K562 (cell line): Measurements from ENCODE around the gene CIAO1. TPM values are rescaled to one million over a fixed set of nuclear protein-coding genes. Genes with fewer than 3 reads are reported as not detected.

ENCODE experiments used
- AFF4 ChIP-seq: sonication (generic); formaldehyde crosslinking; IDR thresholded peaks from 2 replicates; pipeline ENCODE4 v1.8.0; 2023; ENCODE audit warnings: mild to moderate bottlenecking, missing genetic modification reagents
- CTBP1 ChIP-seq: fragments of 450-650 bp; IDR thresholded peaks from 2 replicates; pipeline ENCODE4 v1.6.1; 2016; ENCODE audit warnings: borderline replicate concordance
- DIDO1 ChIP-seq: fragments of 450-650 bp; IDR thresholded peaks from 2 replicates; pipeline ENCODE4 v1.6.1; 2016; ENCODE audit warnings: low read depth, missing biosample characterization, missing genetic modification characterization
- E2F8 ChIP-seq: fragments of 450-650 bp; IDR thresholded peaks from 2 replicates; pipeline ENCODE4 v1.7.1; 2018; ENCODE audit warnings: mild to moderate bottlenecking, low read depth; ENCODE audit not compliant: partially characterized antibody
- FOXA3 ChIP-seq, 2 experiments: fragments of 450-650 bp in 1 of 2; sonication (generic) in 1 of 2; formaldehyde crosslinking; IDR thresholded peaks in 1 of 2; conservative IDR thresholded peaks in 1 of 2; 2 replicates each; pipeline versions ENCODE4 v1.4.0 to v1.8.0; 2020 to 2022; ENCODE audit warnings: mild to moderate bottlenecking in 2 of 2, missing genetic modification reagents in 1 of 2
- GABPB1 ChIP-seq: sonication (generic); formaldehyde crosslinking; IDR thresholded peaks from 2 replicates; pipeline ENCODE4 v1.8.0; 2022; ENCODE audit warnings: mild to moderate bottlenecking, missing genetic modification reagents
- GATAD2B ChIP-seq: fragments of 450-650 bp; IDR thresholded peaks from 2 replicates; pipeline ENCODE4 v1.6.1; 2017; ENCODE audit warnings: mild to moderate bottlenecking, borderline replicate concordance
- MBD2 ChIP-seq: sonication (generic); IDR thresholded peaks from 2 replicates; pipeline ENCODE4 v1.6.1; 2016; ENCODE audit warnings: low read depth, borderline replicate concordance
- MTA3 ChIP-seq: fragments of 450-650 bp; formaldehyde crosslinking; IDR thresholded peaks from 2 replicates; pipeline ENCODE4 v1.6.1; 2017; ENCODE audit warnings: mild to moderate bottlenecking, borderline replicate concordance
- PATZ1 ChIP-seq: fragments of 250-450 bp; sonication (Bioruptor Pico); IDR thresholded peaks from 2 replicates; pipeline ENCODE4 v1.5.0; 2020; ENCODE audit warnings: mild to moderate bottlenecking, borderline replicate concordance
- SIN3A ChIP-seq, 2 experiments: fragments of 150-350 bp in 1 of 2; IDR thresholded peaks; 2 replicates each; pipeline ENCODE4 v1.6.1; 2011 to 2016; ENCODE audit warnings: borderline replicate concordance in 2 of 2, low read depth in 2 of 2, low read length in 2 of 2, mild to moderate bottlenecking in 2 of 2, moderate library complexity in 2 of 2; ENCODE audit not compliant: control insufficient read depth in 1 of 2
- ZBTB49 ChIP-seq: sonication (generic); formaldehyde crosslinking; IDR thresholded peaks from 2 replicates; pipeline ENCODE4 v1.8.0; 2022; ENCODE audit warnings: missing genetic modification reagents, mild to moderate bottlenecking, borderline replicate concordance
- ZNF133 ChIP-seq: fragments of 250-450 bp; sonication (Bioruptor Pico); IDR thresholded peaks from 2 replicates; pipeline ENCODE4 v1.4.0; 2020; ENCODE audit warnings: mild to moderate bottlenecking
- ZNF668 ChIP-seq: fragments of 250-450 bp; sonication (Bioruptor Pico); IDR thresholded peaks from 2 replicates; pipeline ENCODE4 v1.8.0; 2022; ENCODE audit warnings: mild to moderate bottlenecking, inconsistent platforms
- polyA plus RNA-seq, 8 experiments: library from polyadenylated mRNA; depleted of rRNA in 4 of 8; stranded (reverse) in 5 of 8; unstranded in 3 of 8; fragments of >200 nt; fragmentation: Nextera tagmentation in 2 of 8; fragmentation: Illumina TruSeq in 1 of 8; extraction: Ambion mirVana in 2 of 8; extraction: Trizol in 1 of 8; gene quantifications; 2 replicates each; pipeline versions ENCODE4 v1.2.1 to v1.2.3, GENCODE V29; 2011 to 2014; ENCODE audit warnings: inconsistent platforms in 1 of 8, missing spikeins in 1 of 8
- total RNA-seq, 7 experiments: library from RNA; depleted of rRNA in 6 of 7; stranded (reverse); fragments of >200 nt in 6 of 7; fragmentation: Illumina TruSeq in 2 of 7; extraction: Trizol in 2 of 7; gene quantifications; 2 replicates each; pipeline versions ENCODE4 v1.2.1 to v1.2.3, GENCODE V29; 2011 to 2021; ENCODE audit warnings: low replicate concordance in 1 of 7

Gene CIAO1
- total and polyA plus RNA-seq, 9 of the 15 experiments (the other 6 are each of a cell fraction or from before 2014, with no cell fraction given): 11.4 to 156 (median 92.8) TPM

GRCh38 chr2:96305091-96305978 is 39.3 kb downstream of the CIAO1 start, which contains the start of gene SNRNP200 (continued):
- peak; percentile 95 for TF ChIP-seq E2F8
- peak; percentile 87 to 89; a peak in 3 of 4 replicates for TF ChIP-seq SIN3A (IDR thresholded peaks at IDR 0.05; ENCODE audit: borderline replicate concordance in 2 of 2, control insufficient read depth in 1 of 2, low read depth in 2 of 2, low read length in 2 of 2)
- TF ChIP-seq CTBP1: peak; percentile 81
- peak in 1 of 2 experiments; percentile 68; a peak in 1 of 4 replicates for TF ChIP-seq FOXA3 (CRISPR knock-in tag; conservative IDR thresholded peaks at IDR 0.05 in 1 of 2, IDR thresholded peaks at IDR 0.05 in 1 of 2)
- TF ChIP-seq GATAD2B: 0 out of 2 replicates have a peak, but pooled peaks have one; percentile 69
- peak; percentile 79; the same call in 1 of the 2 replicates for TF ChIP-seq DIDO1
- TF ChIP-seq MBD2: peak; percentile 69
- peak; percentile 83 for TF ChIP-seq MTA3
- TF ChIP-seq ZBTB49 (CRISPR knock-in tag): peak; percentile 47; the same call in 1 of the 2 replicates
- TF ChIP-seq ZNF133 (CRISPR knock-in tag): no peak
- peak; percentile 99 for TF ChIP-seq GABPB1 (CRISPR knock-in tag)
- TF ChIP-seq AFF4 (CRISPR knock-in tag): no peak
- TF ChIP-seq PATZ1: no peak
- no peak for TF ChIP-seq ZNF668
